ENCODE results near the gene C9orf85.

DNA sequence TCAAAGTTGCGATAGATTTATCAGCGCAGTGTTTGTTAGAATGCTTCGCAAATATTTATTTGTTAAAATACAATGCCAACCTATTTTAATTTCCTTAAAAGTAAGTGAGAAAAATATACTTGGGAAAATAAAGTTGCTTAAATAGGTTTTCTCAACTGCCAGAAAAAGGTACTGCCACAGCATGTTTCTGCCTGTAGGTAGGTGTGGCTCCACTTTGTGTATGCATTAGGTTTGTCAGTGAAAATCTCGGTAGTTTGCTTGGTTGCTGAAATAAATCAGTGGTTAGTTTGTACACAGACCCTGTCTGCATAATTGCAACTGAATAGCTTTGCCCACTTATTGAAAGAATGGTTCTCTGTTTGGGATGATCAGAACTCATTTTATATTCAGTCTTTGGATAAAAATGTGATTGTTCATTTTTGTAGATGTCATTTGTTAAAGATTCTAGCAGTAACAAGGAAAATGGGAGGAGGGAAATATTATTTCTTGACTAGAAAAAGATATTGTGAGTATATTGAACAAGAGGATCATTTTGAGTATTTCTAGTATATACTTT, 25.7 kb downstream of the C9orf85 start:
- TF ChIP-seq, protein P1, sequence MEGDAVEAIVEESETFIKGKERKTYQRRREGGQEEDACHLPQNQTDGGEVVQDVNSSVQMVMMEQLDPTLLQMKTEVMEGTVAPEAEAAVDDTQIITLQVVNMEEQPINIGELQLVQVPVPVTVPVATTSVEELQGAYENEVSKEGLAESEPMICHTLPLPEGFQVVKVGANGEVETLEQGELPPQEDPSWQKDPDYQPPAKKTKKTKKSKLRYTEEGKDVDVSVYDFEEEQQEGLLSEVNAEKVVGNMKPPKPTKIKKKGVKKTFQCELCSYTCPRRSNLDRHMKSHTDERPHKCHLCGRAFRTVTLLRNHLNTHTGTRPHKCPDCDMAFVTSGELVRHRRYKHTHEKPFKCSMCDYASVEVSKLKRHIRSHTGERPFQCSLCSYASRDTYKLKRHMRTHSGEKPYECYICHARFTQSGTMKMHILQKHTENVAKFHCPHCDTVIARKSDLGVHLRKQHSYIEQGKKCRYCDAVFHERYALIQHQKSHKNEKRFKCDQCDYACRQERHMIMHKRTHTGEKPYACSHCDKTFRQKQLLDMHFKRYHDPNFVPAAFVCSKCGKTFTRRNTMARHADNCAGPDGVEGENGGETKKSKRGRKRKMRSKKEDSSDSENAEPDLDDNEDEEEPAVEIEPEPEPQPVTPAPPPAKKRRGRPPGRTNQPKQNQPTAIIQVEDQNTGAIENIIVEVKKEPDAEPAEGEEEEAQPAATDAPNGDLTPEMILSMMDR (IDR thresholded peaks at IDR 0.05) = no peak
- no peak for TF ChIP-seq ZFX (IDR thresholded peaks at IDR 0.05; ENCODE audit: borderline replicate concordance)

Measured in 22Rv1 (cell line).